GM19463 (cell line): Measurements from ENCODE around the gene FGF18.
"Not testable (repeated sequence)": the region's sequence is repeated elsewhere in the genome, so short reads cannot be mapped to it uniquely, and the experiment has no call there.

Experiments used
- ATAC-seq: cut with Tn5 transposase; IDR thresholded peaks from one replicate; pipeline ENCODE4 v1.9.1; 2021; ENCODE audit warnings: mild to moderate bottlenecking, moderate library complexity; ENCODE audit not compliant: unreplicated experiment

FGF18 gene, protein sequence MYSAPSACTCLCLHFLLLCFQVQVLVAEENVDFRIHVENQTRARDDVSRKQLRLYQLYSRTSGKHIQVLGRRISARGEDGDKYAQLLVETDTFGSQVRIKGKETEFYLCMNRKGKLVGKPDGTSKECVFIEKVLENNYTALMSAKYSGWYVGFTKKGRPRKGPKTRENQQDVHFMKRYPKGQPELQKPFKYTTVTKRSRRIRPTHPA

DNA sequence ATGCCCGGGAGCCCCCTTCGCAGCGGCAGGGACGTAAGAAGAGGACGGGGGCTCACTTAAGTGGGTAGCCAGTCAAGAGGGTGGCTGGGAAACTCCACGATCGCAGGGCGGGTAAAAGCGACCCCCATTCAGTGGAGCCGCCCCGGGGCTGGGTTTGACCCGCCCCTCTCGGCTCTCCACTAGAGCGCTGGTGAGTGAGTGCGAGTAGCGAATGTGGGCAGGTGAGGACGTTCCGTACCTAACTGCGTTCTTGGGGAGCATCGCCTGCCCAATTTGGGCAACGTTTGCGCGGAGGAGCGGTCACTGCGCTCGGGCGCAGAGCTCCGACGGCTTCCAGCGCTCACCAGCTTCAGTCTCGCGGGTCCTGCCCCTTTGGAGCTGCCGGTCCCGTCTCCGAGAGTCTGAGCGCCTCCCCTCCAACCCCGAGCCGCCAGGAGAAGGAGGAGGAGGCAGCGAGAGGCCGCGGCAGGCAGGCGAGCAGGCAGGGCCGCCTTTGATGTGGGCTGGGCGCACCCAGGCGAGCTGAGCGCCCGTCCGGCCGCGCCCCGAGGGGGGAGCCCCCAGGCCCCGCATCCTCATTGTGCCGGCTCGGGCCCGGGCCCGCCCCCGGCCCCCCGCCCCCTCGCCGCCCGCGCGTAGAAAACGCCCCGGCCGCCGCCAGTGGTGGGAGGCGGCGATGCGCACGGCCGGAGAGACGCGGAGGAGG is at the start of gene FGF18:
Gene FGF18 (plus strand): TSS at position 666 of the 706 bp plus-strand sequence. CDS start 553 bp downstream, outside the sequence.
- ATAC-seq, result peak; percentile 49

DNA sequence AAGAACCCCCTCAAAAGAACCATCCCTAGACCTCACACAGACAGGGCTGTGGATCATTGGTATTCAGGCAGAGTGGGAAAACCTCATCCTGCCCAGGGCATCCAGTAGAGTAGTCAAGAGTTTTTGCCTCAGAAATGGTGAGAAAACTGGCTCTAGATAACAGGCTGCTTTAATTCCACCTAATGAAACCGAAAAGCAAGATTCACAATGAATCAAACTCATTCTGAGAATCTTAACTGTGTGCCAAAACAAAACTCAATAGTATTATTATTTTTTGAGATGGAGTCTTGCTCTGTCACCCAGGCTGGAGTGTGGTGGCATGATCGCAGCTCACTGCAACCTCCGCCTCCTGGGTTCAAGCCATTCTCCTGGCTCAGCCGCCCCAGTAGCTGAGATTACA is 49.5 kb upstream of the FGF18 start:
- no peak for ATAC-seq

DNA sequence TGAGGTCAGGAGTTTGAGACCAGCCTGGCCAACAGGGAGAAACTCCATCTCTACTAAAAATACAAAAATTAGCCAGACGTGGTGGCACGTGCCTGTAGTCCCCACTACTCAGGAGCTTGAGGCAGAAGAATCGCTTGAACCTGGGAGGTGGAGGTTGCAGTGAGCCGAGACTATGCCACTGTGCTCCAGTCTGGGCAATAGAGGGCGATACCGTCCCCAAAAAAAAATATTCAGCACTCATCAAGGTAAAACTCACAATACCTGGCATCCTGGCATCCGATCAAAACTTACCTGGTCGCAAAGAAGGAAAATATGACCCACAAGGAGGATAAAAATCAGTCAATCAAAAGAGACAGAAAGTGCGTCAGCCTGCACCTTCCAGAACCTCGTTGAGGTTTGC is 48.6 kb upstream of the FGF18 start:
- not testable (repeated sequence) for ATAC-seq

DNA sequence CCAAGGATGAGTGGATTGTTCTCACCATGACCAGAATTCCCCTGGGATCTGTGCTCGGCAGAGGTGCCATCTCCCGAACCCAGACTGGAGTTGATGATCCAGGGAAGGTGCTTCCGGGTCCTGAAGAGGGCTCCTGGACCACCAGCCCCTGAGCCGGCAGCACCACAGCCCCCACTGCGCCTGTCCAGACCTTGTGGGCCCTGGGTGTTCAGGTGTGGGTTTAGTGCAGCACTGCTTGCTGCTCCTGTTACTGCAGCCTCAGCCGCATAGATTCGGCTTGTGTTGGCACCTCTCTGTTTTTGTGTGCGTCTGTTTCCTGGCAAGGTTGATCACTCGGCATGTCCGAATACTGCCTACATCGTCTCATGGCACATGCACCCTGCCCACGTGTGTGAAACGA is 48.1 kb upstream of the FGF18 start:
- no peak for ATAC-seq

DNA sequence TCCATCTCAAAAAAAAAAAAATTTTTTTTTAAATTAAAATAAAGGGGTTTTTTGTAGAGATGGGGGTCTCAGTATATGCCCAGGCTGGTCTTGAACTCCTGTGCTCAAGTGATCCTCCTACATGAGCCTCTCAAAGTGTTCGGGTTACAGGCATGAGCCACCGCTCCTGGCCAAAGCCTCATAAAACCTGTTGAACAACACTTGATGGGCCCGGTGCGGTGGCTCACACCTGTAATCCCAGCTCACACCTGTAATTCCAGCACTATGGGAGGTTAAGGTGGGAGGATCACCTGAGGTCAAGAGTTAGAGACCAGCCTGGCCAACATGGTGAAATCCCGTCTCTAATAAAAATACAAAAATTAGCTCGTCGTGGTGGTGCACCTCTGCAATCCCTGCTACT is 39.5 kb upstream of the FGF18 start:
- no peak for ATAC-seq

DNA sequence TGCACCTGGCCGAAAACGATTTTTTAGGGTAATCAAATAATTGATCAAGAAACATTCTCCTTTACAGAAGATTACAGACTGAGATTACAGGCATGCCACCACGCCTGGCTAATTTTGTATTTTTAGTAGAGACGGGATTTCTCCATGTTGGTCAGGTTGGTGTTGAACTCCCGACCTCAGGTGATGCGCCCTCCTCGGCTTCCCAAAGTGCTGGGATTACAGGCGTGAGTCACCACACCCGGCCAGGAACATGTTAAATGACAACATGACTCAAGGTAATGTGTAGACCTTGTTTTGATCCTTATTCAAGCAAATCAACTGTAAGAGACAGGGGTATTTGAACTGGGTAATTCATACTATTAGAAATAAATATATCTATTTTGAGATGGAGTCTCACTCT is 35.0 kb upstream of the FGF18 start:
- not testable (repeated sequence) for ATAC-seq

DNA sequence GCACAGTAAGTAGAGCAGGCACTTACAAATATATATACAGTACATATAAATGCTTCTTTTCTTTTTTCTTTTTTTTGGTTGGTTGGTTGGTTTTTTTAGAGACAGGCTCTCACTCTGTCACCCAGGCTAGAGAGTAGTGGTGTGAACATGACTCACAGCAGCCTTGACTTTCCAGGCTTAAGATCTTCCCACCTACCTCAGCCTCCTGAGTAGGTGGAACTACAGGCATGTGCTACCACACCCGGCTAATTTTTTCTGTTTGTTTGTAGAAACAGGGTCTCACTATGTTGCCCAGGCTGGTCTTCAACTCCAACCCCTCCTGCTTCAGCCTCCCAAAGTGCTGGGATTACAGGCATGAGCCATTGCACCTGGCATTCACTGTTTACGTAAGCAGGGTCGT is 34.4 kb upstream of the FGF18 start:
- not testable (repeated sequence) for ATAC-seq

DNA sequence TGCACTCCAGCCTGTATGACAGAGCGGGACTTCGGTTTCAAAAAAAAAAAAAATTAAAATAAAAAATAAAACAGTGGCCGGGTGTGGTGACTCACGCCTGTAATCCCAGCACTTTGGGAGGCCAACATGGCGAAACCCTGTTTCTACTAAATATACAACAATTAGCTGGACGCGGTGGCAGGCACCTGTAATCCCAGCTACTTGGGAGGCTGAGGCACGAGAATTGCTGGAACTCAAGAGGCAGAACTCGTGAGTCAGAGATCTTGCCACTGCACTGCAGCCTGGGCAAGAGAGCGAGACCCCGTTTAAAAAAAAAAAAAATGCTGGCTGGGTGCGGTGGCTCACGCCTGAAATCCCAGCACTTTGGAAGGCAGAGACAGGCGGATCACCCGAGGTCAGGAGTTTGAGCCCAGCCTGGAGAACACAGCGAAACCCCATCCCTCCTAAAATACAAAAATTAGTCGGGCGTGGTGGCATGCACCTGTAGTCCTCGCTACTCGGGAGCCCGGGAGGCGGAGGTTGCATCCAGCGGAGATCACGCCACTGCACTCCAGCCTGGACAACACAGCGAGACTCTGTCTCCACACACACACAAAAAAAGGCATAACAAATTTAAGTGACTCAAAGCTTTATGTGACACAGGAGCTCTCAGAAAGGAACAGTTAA is 33.3 kb upstream of the FGF18 start:
- ATAC-seq, result no peak

DNA sequence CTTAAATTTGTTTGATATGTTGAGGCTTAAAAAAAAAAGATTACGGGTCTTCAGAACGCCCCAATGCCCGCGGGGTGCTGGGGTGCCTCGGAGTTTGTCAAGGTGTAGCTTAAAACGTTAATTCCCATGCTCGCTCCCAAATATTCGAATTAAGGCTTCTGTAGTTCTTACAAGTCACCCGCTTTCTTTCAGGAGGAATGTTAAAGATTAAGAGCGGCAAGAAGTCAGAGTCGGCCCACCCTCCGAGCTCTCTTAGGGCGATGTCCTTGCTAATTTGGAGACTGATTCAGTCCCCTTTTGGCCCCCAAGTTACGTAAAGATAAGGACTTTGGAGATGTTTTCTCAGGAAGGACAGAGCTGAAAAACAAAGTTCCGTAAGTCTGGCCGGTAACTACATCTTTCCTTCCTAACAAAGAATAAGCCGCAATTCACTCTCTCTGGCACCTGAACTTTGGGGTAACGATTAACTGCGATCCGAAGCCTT is 32.5 kb upstream of the FGF18 start:
- ATAC-seq, result no peak

DNA sequence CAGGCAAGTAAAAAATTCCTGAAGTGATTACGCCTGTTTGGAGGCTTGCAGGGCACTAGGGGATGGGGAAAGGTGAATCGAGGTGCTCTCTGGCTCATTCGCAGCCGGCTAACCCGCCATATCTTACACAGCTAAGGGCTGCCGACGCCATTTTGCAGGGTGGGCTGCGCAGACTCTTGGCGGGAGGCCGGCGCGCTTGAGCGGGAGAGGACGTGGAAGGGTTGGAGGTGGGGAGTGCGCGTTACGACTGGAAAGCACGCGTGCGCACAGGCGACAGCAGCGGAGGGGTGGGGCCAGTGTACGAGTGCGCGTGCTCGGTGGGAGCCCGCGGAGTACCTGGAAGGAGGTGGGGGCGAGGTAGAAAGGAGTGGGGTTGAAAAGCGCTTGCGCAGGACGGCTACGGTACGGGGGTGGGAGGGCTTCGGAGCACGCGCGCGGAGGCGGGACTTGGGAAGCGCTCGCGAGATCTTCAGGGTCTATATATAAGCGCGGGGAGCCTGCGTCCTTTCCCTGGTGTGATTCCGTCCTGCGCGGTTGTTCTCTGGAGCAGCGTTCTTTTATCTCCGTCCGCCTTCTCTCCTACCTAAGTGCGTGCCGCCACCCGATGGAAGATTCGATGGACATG is 32.0 kb upstream of the FGF18 start, which contains the start of gene NPM1:
Gene NPM1 (plus strand): TSS at position 505 of the 625 bp plus-strand sequence. CDS start 100 bp downstream, at position 605.
- peak; percentile 80 for ATAC-seq

DNA sequence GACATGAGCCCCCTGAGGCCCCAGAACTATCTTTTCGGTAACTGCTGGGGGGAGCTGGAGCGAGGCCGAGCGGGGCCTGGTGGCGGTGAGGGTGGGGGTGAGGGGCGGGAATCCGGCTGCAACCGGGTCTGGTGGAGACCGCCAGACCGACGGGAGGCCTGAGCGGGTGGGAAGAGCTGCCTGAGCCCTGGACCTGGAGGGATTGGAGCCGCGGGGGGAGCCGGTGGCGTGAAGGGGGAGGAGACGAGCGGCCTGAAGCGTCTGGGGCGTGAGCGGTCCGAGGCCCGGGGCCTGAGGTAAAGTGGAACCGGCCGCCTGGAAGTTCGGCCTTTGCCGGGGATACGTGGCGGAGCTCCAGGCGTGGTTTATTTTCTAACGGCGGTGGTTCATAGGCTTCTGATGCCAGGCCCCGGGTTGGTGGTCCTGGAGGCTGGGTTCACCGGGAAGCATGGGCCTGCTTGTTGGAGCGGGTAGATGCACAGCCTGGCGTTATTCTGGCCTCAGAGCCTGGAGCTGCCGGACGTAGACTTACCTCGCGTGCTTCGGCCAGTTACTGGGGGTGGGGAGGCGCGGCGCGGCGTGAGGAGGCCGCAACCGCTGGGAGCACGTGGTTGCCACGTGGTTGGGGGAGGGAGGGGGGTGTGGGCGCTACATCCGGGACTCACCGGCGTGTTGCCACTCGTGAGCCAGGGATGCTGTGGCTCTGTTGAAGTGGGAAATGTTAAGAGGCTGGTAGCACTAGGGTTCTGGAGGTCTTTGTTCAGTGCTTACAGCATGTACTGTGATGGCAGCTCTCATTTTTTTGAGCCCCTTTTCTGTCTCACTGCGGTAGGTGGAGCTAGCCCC is 31.3 kb upstream of the FGF18 start:
- peak; percentile 32 for ATAC-seq

DNA sequence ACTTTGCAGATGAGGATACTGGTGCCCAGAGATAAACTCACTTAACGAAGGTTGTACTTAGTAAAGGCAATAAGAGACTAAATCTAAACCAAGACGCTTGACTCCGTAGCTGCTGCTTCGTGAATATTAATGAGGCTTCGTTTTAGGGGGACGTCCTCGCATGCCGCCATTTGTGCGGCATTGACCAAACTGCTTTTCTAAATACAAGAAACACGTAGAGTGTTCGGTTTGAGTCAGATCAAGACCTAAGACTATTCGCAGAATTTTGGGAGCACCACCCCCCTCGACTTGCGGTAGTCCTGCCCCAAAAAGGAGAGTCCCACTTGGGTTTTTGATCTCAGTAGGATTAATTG is 30.7 kb upstream of the FGF18 start:
- ATAC-seq, result no peak

DNA sequence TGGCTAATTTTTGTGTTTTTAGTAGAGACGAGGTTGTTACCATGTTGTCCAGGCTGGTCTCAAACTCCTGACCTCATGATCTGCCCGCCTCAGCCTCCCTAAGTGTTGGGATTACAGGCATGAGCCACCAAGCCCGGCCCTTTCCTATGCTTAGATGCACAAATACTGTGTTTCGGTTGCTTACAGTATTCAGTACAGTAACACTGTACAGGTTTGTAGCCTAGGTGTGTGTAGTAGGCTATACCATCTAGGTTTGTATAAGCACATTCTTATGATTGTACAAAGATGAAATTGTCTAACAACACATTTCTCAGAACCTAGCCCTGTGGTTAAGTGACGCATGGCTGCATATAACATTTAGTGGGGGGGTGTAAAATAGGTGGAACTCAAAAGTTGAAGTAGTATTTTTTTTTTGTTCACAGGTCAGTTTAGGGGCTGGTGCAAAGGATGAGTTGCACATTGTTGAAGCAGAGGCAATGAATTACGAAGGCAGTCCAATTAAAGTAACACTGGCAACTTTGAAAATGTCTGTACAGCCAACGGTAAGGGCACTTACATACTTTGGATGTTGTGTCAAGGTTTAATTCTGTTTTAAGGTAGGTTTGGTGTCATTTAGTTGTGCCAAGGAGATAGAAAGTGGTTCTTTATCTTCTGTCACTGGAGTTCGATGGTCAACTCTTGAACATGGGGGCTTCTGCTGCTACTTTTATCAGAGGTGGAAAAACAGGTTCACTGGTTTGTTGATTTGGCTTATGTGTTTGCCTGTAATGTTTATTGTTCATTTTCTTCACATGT is 28.4 kb upstream of the FGF18 start:
- no peak for ATAC-seq

DNA sequence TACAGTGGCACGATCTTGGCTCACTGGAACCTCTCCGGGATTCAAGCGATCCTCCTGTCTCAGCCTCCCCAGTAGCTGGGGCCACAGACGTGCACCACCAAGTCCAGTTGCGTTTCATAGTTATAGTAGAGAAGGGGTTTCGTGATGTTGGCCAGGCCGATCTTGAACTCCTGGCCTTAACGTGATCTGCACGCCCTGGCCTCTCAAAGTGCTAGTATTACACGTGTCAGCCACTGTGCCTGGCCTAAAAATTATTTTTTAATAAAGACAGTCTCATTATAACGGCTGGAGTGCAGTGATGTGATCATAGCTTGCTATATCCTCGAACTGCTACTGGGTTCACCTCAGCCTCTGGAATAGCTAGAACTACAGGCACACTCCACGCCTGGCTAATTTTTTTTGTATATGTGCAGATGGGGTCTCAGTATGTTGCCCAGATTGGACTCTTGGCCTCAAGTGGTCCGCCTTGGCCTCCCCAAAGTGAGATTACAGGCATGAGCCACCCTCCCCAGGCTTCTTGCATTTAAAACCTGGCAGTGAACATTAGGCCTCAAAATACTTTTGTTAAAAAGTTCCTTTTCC is 27.4 kb upstream of the FGF18 start:
- no peak for ATAC-seq

DNA sequence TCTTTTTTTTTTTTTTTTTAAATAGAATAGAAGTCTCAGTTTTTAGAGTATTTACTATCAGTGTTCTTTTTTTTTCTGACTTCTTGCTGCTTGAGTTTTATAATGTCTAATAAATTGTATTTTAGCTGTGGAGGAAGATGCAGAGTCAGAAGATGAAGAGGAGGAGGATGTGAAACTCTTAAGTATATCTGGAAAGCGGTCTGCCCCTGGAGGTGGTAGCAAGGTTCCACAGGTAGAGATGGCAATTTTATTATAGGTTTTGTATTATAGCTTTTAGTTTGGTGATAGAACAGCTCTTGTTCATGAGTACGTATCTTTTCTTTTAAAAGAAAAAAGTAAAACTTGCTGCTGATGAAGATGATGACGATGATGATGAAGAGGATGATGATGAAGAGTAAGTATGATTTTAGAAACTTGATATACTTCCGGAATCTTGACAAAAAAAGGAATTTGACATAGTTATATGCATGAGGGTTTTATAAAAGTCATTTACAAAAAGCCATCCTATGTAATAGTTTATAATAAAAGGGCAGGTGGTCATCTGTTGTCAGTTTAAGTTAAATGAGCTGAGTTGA is 26.8 kb upstream of the FGF18 start:
- ATAC-seq, result no peak

DNA sequence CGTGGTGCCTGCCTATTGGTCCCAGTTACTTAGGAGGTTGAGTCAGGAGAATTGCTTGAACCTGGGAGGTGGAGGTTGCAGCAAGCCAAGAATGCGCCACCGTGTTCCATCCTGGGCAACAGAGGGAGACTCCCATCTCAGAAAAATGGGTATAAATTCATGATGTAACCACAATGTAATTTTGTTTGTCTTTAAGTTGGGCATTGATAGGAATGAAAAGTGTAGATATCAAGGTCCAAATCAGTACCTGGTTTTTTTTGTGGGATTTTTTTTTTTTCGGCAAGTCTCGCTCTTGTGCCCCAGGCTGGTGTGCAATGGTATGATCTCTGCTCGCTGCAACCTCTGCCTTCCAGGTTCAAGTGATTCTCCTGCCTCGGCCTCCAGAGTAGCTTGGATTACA is 24.4 kb upstream of the FGF18 start:
- ATAC-seq, result no peak

DNA sequence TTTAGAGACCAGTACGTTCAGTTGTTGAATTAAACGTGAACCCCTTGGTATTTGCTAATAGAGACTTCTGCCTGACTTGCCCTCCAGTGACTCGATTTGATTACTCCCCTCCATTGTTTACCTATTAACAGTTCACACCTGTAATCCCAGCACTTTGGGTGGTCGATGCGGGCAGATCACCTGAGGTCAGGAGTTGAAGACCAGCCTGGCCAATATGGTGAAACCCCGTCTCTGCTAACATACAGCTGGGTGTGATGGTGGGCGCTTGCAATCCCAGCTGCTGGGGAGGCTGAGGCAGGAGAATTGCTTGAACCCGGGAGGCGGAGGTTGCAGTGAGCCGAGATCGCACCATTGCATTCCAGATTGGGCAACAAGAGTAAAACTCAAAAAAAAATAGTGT is 22.9 kb upstream of the FGF18 start:
- ATAC-seq, result not testable (repeated sequence)

DNA sequence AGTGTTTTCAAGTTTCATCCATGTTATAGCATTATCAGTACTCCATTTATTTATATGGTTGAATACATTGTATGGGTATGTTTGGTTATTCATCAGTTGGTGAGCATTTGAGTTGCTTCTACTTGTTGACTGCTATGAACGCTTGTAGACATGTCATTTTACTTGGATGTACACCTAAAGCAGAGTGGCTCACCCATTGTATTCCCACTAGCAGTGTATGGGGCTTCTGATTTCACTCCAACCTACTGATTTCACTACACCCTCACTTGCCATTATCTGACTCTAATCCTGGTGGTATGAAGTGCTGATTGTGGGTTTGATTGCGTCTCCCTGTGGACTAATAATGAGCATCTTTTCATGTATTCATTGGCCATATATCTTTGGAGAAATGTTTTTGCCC is 22.3 kb upstream of the FGF18 start:
- ATAC-seq, result no peak

DNA sequence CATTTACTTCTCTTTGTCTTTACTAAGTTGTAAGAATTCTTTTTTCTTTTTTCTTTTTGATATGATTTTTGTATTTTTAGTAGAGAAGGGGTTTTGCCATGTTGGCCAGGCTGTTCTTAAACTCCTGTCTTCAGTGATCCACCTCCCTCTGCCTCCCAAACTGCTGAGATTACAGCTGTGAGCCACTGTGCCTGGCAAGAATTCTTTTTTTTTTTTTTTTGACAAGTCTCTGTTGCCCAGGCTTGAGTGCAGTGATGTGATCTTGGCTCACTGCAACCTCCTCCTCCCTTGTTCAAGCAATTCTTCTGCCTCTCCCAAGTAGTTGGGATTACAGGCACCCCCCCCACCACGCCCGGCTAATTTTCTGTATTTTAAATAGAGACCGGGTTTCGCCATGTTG is 21.8 kb upstream of the FGF18 start:
- no peak for ATAC-seq
